Left ventricle myocardium inferior (tissue), 1 donor: ENCODE results near the gene CAMK4. TPM values are rescaled to one million over a fixed set of nuclear protein-coding genes. Genes with fewer than 3 reads are reported as not detected.

Experiments used
- total RNA-seq: library from RNA; stranded (reverse); fragmentation: NEBNext Ultra II Directional; extraction: Animal tissue kit (Norgen Biotek cat#: 25700); gene quantifications from one replicate; pipeline ENCODE4 v1.2.1, GENCODE V29; 2021
- donor health status: DM: no; HTN: yes; CAD: no; lungs with severe emphysema.

CAMK4 gene
- total RNA-seq, 1 donor from 2014 or later, result 0.36 TPM

Other genes with a start within 250 kb of the CAMK4 start
- 5.3 TPM for gene TSLP, start 152.7 kb upstream of the CAMK4 start, total RNA-seq
- gene WDR36, start 132.0 kb upstream of the CAMK4 start, total RNA-seq, result 11.8 TPM